HG02571 (cell line): ENCODE measurements around the gene HYAL3.

Experiments
- ATAC-seq: cut with Tn5 transposase; IDR thresholded peaks from one replicate; pipeline ENCODE4 v1.9.1; 2021; ENCODE audit warnings: mild to moderate bottlenecking, moderate library complexity; ENCODE audit not compliant: unreplicated experiment

The HYAL3 gene

GRCh38 chr3:50330330-50330729 is 31.1 kb upstream of the HYAL3 start:
- ATAC-seq: no peak

GRCh38 chr3:50327943-50328691 is 28.9 kb upstream of the HYAL3 start, which contains the start of gene TUSC2:
Gene TUSC2 (minus strand): TSS chr3:50328223. CDS start chr3:50328099, 124 bp downstream.
- peak; percentile 89 for ATAC-seq

- no peak for ATAC-seq
These were observed 27.9 kb upstream of the HYAL3 start for GRCh38 chr3:50327129-50327528.

GRCh38 chr3:50326182-50326541 is 27.0 kb upstream of the HYAL3 start:
- no peak for ATAC-seq

DNA sequence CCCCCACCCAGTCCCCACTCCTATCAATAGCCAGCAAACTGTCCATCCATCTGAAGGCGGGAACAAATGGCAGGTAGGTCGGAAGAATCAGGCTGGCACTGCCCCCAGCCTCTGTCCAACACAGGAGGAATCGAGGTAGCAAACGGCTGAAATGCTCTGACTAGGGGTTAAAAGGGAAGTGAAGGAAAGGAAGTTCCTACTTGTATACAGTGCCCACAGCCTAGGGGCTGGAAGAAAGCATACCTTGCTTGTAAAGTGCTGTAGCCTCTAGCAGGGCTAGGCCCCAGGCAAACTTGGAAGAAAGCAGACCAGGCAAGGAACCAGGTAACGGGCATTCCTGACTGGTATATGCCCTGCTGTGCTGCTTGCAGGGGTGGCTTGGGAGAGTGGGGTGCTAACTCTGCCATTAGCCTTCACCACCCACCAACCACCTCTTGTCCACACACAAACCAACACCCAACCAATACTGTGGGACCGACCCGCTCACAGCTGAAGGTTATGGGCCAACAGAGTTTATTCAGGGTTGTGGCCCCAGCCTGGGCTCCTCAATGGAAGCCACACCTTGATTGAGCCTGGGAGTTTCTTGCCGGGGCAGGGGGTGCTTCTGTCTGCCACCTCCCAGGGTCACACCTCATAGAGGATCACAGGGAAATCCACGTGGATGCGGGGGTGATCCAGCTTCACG is 26.4 kb upstream of the HYAL3 start:
- no peak for ATAC-seq

GRCh38 chr3:50325113-50325480 is 25.9 kb upstream of the HYAL3 start:
- ATAC-seq: no peak

DNA sequence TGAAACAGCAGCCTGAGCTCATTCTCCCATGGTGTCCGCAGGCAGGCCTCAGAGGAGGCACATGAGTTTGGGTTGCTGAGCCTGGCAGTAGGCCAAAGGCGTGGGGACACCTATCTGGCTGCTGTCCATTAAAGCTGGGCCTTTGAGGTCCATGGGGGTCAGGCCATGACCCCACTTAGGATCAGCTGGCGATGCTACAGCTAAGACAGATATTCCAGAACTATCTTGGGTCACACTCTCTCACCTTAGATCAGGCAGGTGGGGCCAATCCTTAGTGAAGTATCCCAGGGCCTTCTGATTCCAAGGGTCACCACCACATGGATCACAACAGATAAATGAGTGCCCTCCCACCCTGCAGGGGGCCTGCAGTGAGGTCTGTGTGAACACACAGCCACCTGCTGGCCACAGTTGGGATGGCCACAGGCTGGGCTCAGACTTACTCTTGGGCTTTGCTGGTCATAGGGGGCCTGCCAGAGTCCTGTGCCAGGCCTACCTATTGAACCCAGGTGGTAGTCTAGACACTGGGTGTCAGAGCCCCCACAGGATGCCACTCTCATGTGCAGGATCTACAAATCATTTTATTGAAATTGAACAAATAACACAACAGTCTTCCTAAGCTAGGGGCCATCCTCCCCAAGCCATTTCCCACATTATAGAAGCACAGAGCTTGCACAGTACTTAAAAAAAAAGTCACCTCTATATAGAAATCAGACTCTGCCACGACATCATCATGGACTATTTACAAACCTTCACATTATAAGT is 25.3 kb upstream of the HYAL3 start:
- ATAC-seq: no peak

DNA sequence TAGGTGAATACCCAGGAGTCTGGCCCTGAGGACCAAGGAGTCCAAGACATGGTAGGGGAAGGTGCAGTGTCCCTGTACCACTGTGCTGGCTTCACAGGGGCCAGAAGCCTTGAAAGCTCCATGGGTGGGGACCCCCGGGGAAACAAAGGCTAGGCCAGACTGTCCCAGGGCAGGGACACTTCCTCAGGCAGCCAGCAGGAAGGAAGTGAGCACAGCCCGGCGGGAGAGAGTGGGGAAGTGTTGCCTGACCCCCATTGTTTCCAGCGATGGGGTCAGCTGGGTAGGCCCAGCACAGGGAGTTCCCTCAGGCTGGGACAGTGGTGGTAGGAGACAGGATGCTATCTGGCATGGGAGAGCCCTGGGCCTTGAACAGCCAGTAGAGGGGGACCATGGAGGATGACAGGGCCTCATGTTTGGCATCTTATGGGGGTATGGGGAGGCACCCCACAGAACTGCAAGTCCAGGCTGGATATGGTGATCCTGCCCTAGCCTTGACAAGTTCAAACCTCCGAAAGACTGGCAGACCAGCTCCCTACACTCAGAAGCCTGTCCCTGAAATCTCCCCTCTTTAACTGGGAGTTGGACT is 24.5 kb upstream of the HYAL3 start:
- no peak for ATAC-seq

DNA sequence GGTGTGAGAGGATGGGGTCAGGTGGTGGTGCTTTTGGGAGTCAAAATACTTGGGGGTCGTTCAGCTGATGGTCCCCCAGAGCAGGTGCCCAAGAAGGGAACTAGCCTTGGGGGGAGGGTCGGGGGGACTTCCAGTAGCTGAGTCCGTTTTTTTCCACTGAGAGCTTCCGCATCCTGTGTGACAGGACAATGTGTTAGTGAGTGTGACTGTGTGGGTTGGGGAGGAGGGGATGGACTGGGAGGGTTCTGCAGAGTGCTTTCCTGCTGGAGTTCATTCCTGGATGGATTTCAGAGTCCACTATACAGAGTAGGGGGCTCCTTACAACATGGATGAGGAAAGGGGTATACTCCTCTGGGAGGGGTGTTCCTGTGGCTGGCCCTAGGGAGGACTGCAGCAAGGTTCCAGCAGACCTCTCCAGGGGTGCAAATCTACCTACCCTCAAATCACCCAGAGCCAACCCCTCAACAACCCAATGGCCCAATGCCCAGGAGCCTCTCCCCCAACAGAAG is 23.9 kb upstream of the HYAL3 start:
- ATAC-seq: no peak

DNA sequence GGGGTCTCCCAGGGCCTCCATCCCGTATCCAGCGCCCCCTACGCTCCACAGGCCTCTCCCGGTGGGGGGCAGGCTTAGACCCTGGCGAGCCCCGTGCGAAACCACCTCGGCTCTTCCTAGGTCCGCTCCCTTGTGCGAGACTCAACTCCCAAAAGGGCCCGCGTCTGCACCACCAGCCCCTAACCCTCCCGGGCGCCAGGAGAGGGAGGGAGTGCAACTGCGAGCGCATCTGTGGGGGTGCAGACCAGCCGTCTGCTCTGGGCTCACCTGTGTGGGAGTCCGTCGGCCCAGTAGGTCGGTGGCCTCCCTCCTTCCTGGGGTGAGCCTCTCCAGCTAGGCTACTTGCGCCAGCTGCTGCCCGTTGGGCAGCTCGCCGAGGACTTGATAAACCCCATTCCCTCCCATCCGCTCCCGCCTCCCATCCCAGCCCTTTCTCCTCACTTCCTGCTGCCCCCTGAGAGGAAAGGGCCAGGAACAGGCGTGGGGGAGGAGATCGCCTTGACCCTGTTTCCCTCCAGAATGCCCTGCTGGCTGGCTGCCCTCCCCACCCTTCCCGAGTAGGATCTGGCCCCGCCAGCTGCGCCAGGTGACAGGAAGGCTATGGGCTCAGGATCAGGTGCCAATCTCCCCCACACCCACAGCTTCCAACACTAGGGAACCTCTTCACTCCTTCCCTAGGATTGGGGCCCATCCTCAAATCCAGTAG is 23.3 kb upstream of the HYAL3 start, which contains the start of gene HYAL2:
HYAL2 (minus strand) TSS at position 360 of the 706 bp plus-strand sequence. CDS start 2,256 bp downstream, outside the sequence.
- ATAC-seq: no peak

- no peak for ATAC-seq
These were observed 22.8 kb upstream of the HYAL3 start for GRCh38 chr3:50322115-50322385.

GRCh38 chr3:50321336-50322114 is 22.3 kb upstream of the HYAL3 start:
- ATAC-seq: peak; percentile 71

DNA sequence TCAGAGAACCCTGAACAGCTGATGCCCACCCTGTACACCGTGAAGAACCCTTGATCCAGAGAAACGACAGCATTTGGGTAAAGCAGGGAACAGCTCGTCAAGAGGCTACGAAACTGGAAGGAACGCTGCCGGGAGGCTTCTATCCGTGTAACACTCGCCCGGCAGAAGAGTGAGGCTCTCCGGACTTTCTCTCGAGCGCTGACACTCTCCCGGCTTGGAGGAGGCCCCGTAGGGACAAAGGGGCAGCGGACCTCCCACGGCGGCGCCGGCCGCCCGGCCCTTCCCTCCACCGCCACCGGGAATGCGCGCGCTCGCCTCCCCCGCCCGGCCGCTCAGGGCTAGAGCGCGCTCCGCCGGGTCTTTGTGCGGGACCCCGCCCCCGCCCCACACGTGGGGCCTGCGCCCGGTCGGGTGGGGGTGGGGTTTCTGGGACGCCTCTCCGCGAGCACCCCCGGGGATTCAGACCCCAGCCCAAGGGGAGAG is 21.7 kb upstream of the HYAL3 start:
- ATAC-seq: peak; percentile 49

DNA sequence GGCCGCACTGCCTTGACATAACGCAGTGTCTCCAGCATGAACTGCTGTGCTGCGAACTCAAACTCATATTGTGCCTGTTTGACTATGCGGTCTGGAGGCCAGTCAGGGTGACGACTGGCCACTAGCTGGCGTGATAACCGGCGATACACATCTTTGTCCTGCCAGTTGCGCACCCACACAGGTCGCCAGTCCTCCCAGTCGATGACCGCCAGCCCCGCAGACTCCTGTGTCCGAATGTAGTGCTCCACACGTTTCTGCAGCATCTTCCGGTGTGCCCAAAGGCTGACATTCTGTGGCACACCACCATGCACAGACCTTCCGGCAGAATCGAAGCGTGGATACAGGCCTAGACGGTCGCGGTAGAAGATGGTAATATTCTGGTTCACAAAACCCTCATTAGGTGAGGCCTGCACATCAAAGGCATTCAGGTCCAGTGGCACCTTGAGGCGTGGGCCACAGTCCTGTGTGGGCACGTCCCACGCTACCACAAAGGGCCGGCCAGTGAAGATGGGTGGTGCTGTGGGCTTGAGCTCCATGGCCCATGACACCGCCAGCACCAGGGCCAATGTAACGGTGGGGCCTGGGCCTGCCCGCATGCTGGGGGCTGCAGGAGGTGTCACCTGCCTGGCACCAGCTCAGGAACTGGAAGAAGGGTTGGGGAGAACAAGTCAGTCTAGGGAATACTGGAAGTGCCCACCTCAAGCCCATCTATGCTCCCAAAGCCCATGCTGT is 20.9 kb upstream of the HYAL3 start:
- no peak for ATAC-seq

DNA sequence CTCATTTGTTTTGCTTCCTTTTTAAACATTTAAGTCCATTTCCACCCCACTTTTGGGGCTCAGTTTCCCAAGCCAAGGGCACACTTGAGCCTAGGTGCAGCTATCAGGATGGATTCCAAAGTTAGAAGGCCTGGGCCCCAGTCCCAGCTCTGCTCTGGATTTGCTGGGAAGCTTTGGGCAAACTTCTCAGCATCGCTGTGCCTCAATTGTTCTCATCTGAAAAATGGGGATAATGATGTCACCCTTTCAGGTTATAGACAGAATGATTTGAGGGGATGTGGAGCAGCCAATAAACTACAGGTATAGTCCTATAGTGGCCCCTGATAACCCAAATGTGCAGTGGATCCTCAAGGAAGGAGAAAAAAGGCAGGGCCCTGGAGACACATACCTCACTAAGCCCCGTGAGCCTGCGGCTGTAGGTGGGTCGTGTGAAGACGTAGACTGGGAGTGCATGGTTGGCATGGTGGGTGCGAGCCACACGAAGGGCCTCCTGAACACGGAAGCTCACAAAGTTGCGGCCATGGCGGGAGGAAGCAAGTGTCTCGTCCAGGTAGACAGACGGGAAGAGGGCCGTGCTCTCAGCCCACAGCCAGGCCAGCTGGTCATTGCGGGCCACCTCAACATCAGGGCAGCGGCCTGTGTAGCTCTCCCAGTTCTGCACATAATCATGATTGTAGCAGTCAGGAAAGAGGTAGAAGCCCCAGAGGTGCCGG is 20.1 kb upstream of the HYAL3 start:
- ATAC-seq: no peak

DNA sequence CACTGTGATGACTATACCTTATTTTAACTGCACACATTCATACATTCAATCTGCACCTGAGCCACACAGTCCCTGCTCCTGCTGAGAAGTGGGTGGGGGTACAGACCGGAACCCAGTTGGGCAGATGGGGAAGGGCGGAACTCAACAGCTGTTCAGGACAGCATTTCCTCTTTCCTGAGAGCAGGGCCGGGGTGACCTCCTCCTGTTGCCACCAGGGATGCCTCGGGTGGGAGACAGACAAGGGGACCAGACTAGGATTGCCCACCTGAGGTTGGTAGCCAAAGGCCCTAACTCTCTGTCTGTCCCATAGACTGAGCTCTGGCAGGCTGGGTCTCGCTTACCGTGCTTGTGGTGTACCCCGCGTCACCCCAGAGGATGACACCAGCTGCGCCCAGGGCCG is 19.4 kb upstream of the HYAL3 start:
- no peak for ATAC-seq

DNA sequence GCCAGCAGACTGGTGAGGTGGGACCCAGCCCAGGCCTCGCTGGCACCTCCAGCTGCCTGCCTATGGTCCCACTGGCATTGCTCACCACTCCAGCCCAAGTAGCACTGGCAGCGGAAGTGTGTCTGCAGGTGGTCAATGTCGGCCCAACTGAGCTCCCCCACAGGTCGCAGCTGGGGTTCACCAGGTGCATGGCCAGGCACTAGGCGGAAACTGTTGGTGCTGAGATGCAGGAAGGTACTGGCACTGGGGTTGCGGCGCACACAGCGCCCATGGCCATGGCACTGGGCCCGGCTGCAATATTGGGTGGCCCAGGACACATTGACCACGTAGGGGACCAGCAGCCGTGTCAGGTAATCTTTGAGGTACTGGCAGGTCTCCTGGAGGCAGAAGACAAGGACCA is 19.0 kb upstream of the HYAL3 start:
- ATAC-seq: no peak

GRCh38 chr3:50317300-50317699 is 18.1 kb upstream of the HYAL3 start:
- ATAC-seq: no peak
